Suprapubic skin (tissue), 4 donors: ENCODE results near the gene ACSS3. TPM values are rescaled to one million over a fixed set of nuclear protein-coding genes. Genes with fewer than 3 reads are reported as not detected.

ENCODE experiments used
- DNase-seq, 2 donors: peaks; one replicate each; pipeline ENCODE4 v3.0.0-alpha.2; 2019; ENCODE audit warnings: low spot score in 2 of 2
- H3K27ac ChIP-seq: fragments of 200-600 bp; sonication (generic); one replicate; pipeline ENCODE4 v1.5.1; 2019
- H3K27me3 ChIP-seq: fragments of 200-600 bp; sonication (generic); one replicate; pipeline ENCODE4 v1.5.1; 2019
- H3K36me3 ChIP-seq: fragments of 200-600 bp; sonication (generic); one replicate; pipeline ENCODE4 v1.5.1; 2019
- H3K4me1 ChIP-seq: fragments of 200-600 bp; sonication (generic); one replicate; pipeline ENCODE4 v1.5.1; 2019
- H3K4me3 ChIP-seq: fragments of 200-600 bp; sonication (generic); one replicate; pipeline ENCODE4 v1.5.1; 2019; ENCODE audit warnings: mild to moderate bottlenecking
- H3K9me3 ChIP-seq: fragments of 200-600 bp; sonication (generic); one replicate; pipeline ENCODE4 v1.5.1; 2019
- CTCF ChIP-seq, 2 donors: fragments of 200-600 bp in 1 of 2; fragments of 450-650 bp in 1 of 2; sonication (generic) in 1 of 2; IDR thresholded peaks; one replicate each; pipeline ENCODE4 v1.5.1; 2016 to 2019; ENCODE audit warnings: antibody characterized with exemption in 2 of 2, mild to moderate bottlenecking in 1 of 2, moderate library complexity in 1 of 2
- EP300 ChIP-seq: sonication (generic); formaldehyde crosslinking; IDR thresholded peaks from one replicate; pipeline ENCODE4 v1.6.1; 2017; ENCODE audit warnings: antibody characterized with exemption
- POLR2A ChIP-seq, 2 donors: fragments of 450-650 bp; IDR thresholded peaks; one replicate each; pipeline ENCODE4 v1.6.1; 2017; ENCODE audit warnings: antibody characterized with exemption in 2 of 2, mild to moderate bottlenecking in 2 of 2, moderate library complexity in 2 of 2
- POLR2AphosphoS5 ChIP-seq, 3 donors: sonication (generic); formaldehyde crosslinking; IDR thresholded peaks; one replicate each; pipeline ENCODE4 v1.6.1; 2017; ENCODE audit warnings: antibody characterized with exemption in 3 of 3
- WGBS: methylation state at CpG from one replicate; pipeline ENCODE4 v1.1.5; 2018; 5-methylcytosine and 5-hydroxymethylcytosine counted together
- total RNA-seq, 4 donors: library from RNA; depleted of rRNA; stranded (reverse); fragments of >200 nt; gene quantifications; one replicate each; pipeline ENCODE4 v1.1.0, GENCODE V29; 2016

ACSS3 gene
- total RNA-seq, 4 donors from 2014 or later: 4.0 to 10.4 (median 6.2) TPM

GRCh38 chr12:81249976-81250375, 172.1 kb downstream of the ACSS3 start:
- Histone ChIP-seq H3K36me3 (no peaks in the 10 kb centered on the region), H3K9me3 (no peaks in the 10 kb centered on the region), H3K4me1 (peaks cover 3% of the 10 kb centered on the region), H3K27me3 (no peaks in the 10 kb centered on the region), H3K4me3 (no peak overlapping the region), H3K27ac (no peak overlapping the region)
- DNase-seq: no peak
- no peak for TF ChIP-seq POLR2AphosphoS5 (IDR thresholded peaks at IDR 0.05)
- no peak for TF ChIP-seq CTCF (IDR thresholded peaks at IDR 0.05)
- no peak for TF ChIP-seq EP300
- TF ChIP-seq POLR2A (IDR thresholded peaks at IDR 0.05): no peak
- 31% methylated on average over 2 of the region's 2 CpGs for WGBS

DNA sequence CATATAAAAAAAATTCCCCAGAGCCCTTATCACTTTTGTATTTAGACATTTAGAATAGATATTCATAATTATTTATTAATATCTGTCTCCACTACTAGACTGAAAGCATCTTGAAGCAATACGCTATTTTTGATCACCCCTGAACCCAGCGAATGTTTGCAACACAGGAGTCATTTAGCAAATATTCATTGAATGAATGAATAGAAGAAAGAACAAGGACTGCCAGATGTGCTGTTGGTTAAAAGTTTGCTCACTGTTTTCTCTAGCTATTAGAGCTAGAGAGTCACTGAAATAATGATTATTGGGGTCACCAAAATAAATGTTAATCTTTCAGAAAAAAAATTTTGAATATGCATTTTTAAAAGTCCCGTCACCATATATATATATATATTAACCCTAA, 174.3 kb downstream of the ACSS3 start:
- 78% methylated on average over 3 of the region's 3 CpGs for WGBS

GRCh38 chr12:81253360-81253759, 175.5 kb downstream of the ACSS3 start:
- H3K4me1 ChIP-seq: no peaks in the 10 kb centered on the region
- no peaks in the 10 kb centered on the region for H3K27me3 ChIP-seq
- WGBS: 85% methylated on average over 3 of the region's 3 CpGs
- H3K36me3 ChIP-seq: no peaks in the 10 kb centered on the region
- no peaks in the 10 kb centered on the region for H3K9me3 ChIP-seq
- TF ChIP-seq EP300 (no peak), POLR2A (IDR thresholded peaks at IDR 0.05) (no peak), CTCF (IDR thresholded peaks at IDR 0.05) (no peak), POLR2AphosphoS5 (IDR thresholded peaks at IDR 0.05) (no peak)
- H3K27ac ChIP-seq: no peak overlapping the region
- no peak for DNase-seq
- no peak overlapping the region for H3K4me3 ChIP-seq

More for the DNA sequence above, 174.3 kb downstream of the ACSS3 start:
- H3K27ac ChIP-seq: no peak overlapping the region
- H3K4me1 ChIP-seq: no peaks in the 10 kb centered on the region
- DNase-seq: no peak
- no peaks in the 10 kb centered on the region for H3K9me3 ChIP-seq
- TF ChIP-seq POLR2A (IDR thresholded peaks at IDR 0.05): no peak
- no peak for TF ChIP-seq POLR2AphosphoS5 (IDR thresholded peaks at IDR 0.05)
- no peak for TF ChIP-seq EP300
- TF ChIP-seq CTCF (IDR thresholded peaks at IDR 0.05): no peak
- H3K36me3 ChIP-seq: no peaks in the 10 kb centered on the region
- no peak overlapping the region for H3K4me3 ChIP-seq
- no peaks in the 10 kb centered on the region for H3K27me3 ChIP-seq

- Histone ChIP-seq H3K4me1 (no peaks in the 10 kb centered on the region), H3K9me3 (no peaks in the 10 kb centered on the region), H3K27ac (no peak overlapping the region), H3K4me3 (no peak overlapping the region), H3K36me3 (no peaks in the 10 kb centered on the region), H3K27me3 (no peaks in the 10 kb centered on the region)
- WGBS: 88% methylated on average over 7 of the region's 7 CpGs
- TF ChIP-seq POLR2AphosphoS5 (IDR thresholded peaks at IDR 0.05) (no peak), EP300 (no peak), CTCF (IDR thresholded peaks at IDR 0.05) (no peak), POLR2A (IDR thresholded peaks at IDR 0.05) (no peak)
- no peak for DNase-seq
Observed at GRCh38 chr12:81255456-81255855, 177.6 kb downstream of the ACSS3 start.

DNA sequence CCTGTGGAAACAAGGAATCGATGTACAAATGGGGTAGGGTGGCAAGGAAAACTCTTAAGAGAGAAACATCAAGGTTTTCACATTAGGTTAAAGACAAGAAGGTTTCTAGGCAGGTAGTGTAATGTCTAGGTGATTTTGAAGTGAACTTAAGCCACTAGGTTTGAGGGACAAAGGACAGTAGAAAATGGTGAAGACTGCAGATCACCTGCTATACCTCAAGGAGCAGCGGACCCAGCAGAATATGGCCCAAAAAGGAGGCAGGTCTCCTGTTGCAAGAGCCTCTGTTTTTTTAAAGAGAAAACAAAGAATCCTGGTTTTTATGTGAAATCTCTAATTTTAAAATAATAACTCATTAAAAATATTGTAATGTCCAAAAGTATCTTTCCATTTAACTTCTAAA, 178.1 kb downstream of the ACSS3 start:
- Histone ChIP-seq H3K4me3 (no peak overlapping the region), H3K27ac (no peak overlapping the region), H3K27me3 (no peaks in the 10 kb centered on the region), H3K9me3 (no peaks in the 10 kb centered on the region), H3K4me1 (no peaks in the 10 kb centered on the region), H3K36me3 (no peaks in the 10 kb centered on the region)
- TF ChIP-seq POLR2AphosphoS5 (IDR thresholded peaks at IDR 0.05) (no peak), POLR2A (IDR thresholded peaks at IDR 0.05) (no peak), CTCF (IDR thresholded peaks at IDR 0.05) (no peak), EP300 (no peak)
- DNase-seq: no peak
- WGBS: 91% methylated on average over 2 of the region's 2 CpGs
